SU-DHL-6 (cell line): ENCODE results near the gene MTIF2.

ENCODE experiments used
- H2AFZ ChIP-seq: fragments of 200-600 bp; sonication (generic); 2 replicates; pipeline ENCODE4 v1.6.1; 2014; ENCODE audit warnings: low read depth, mild to moderate bottlenecking, moderate library complexity, mixed read lengths, antibody characterized with exemption, low read length; ENCODE audit not compliant: severe bottlenecking
- H3F3A ChIP-seq: fragments of 200-600 bp; shearing (Covaris generic); 2 replicates; pipeline ENCODE4 v1.6.0; 2016; ENCODE audit warnings: antibody characterized with exemption, mild to moderate bottlenecking; ENCODE audit not compliant: insufficient read depth
- H3K27ac ChIP-seq: fragments of 200-600 bp; sonication (generic); 2 replicates; pipeline ENCODE4 v1.5.1; 2016; ENCODE audit warnings: low read depth, mild to moderate bottlenecking, low read length, moderate library complexity, mixed read lengths
- H3K27me3 ChIP-seq: fragments of 200-600 bp; sonication (generic), shearing (Covaris generic); 2 replicates; pipeline ENCODE4 v1.6.0; 2014; ENCODE audit warnings: mild to moderate bottlenecking, low read length
- H3K36me3 ChIP-seq: fragments of 200-600 bp; sonication (generic); 2 replicates; pipeline ENCODE4 v1.6.1; 2014; ENCODE audit warnings: mild to moderate bottlenecking, low read length, mixed read lengths
- H3K4me2 ChIP-seq: fragments of 300-600, 200-600 bp; shearing (Covaris generic), sonication (generic); 2 replicates; pipeline ENCODE4 v1.6.0; 2014; ENCODE audit warnings: low read length, low read depth, mild to moderate bottlenecking; ENCODE audit not compliant: poor library complexity, severe bottlenecking
- H3K4me3 ChIP-seq: fragments of 200-600 bp; sonication (generic); 2 replicates; pipeline ENCODE4 v1.5.1; 2014; ENCODE audit warnings: antibody characterized with exemption, low read length, mild to moderate bottlenecking, mixed read lengths; ENCODE audit not compliant: insufficient read depth, poor library complexity, severe bottlenecking
- H3K79me2 ChIP-seq: fragments of 200-600 bp; sonication (generic); 2 replicates; pipeline ENCODE4 v1.6.1; 2014; ENCODE audit warnings: mild to moderate bottlenecking, low read length, moderate library complexity; ENCODE audit not compliant: insufficient read depth
- H3K9ac ChIP-seq: fragments of 200-600 bp; sonication (generic); 2 replicates; pipeline ENCODE4 v1.7.0; 2014; ENCODE audit warnings: mild to moderate bottlenecking, low read length
- H3K9me2 ChIP-seq: fragments of 200-600 bp; sonication (generic); replicated peaks from 2 replicates; pipeline ENCODE4 v1.6.1; 2014; ENCODE audit warnings: low read length; ENCODE audit not compliant: insufficient read depth
- H3K9me3 ChIP-seq: fragments of 200-600 bp; sonication (generic); 2 replicates; pipeline ENCODE4 v1.6.1; 2014; ENCODE audit warnings: low read length, mixed read lengths; ENCODE audit not compliant: insufficient read depth
- H4K20me1 ChIP-seq: fragments of 200-600 bp; sonication (generic); 2 replicates; pipeline ENCODE4 v1.6.1; 2014; ENCODE audit warnings: low read depth, mild to moderate bottlenecking, antibody characterized with exemption, low read length, moderate library complexity, mixed read lengths
- EZH2phosphoT487 ChIP-seq: fragments of 200-600 bp; sonication (generic), shearing (Covaris generic); conservative IDR thresholded peaks from 2 replicates; pipeline ENCODE4 v1.6.1; 2018; ENCODE audit warnings: mild to moderate bottlenecking, antibody characterized with exemption, low read length, moderate library complexity, mixed read lengths
- TF ChIP-seq, protein P1 (sequence below): fragments of 200-600 bp; sonication (generic); IDR thresholded peaks from one replicate; pipeline ENCODE4 v1.5.1; 2017; ENCODE audit warnings: antibody characterized with exemption, mild to moderate bottlenecking, low read length, moderate library complexity; ENCODE audit not compliant: insufficient read depth, poor library complexity, severe bottlenecking

MTIF2 gene, protein sequence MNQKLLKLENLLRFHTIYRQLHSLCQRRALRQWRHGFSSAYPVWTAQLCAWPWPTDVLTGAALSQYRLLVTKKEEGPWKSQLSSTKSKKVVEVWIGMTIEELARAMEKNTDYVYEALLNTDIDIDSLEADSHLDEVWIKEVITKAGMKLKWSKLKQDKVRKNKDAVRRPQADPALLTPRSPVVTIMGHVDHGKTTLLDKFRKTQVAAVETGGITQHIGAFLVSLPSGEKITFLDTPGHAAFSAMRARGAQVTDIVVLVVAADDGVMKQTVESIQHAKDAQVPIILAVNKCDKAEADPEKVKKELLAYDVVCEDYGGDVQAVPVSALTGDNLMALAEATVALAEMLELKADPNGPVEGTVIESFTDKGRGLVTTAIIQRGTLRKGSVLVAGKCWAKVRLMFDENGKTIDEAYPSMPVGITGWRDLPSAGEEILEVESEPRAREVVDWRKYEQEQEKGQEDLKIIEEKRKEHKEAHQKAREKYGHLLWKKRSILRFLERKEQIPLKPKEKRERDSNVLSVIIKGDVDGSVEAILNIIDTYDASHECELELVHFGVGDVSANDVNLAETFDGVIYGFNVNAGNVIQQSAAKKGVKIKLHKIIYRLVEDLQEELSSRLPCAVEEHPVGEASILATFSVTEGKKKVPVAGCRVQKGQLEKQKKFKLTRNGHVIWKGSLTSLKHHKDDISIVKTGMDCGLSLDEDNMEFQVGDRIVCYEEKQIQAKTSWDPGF

DNA sequence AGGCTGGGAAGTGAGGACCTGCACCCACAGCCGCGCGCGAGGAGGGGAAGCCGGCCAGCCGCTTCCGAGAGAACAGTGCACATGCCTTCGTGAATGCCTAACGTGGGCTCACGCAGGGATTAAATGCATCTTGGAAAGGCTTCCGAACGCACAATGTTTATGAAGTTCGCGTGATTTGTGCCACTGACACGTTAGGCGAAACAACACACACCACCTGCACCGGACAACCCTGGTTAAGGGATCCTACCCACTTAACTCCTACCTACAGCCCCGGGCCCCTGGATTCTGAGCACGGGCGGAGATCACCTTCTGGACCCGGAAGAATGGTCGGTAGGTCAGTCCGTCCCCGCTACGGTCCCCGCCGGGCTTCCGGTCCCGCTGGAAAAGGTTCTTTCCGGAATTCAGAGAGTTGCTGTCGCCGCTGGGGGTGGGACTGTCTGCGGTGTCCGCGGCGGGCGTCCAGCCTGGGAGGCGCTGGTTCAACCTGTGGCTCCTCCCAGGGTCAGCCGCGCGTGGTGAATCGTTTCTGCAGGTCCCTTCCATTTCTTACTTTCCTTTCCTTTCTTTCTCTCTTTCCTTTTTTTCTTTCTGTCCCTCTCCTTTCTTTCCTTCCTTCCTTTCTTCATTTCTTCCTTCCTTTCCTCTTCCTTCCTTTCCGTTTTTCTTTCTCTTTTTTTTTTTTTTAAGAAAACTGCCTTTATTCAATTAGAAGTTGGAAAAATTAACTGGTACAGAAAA, at the start of gene MTIF2:
TSS of gene MTIF2 (minus strand) at position 325 of the 738 bp plus-strand sequence. CDS start 5,373 bp downstream, outside the sequence.
- Histone ChIP-seq H3K79me2 (peaks cover 16% of the 10 kb centered on the region), H3K27me3 (no peaks in the 10 kb centered on the region), H2AFZ (peak within 1 kb of the TSS; percentile 80), H3K4me2 (peak within 1 kb of the TSS; percentile 98), H3K9ac (peak within 1 kb of the TSS; percentile 92), H3K36me3 (peaks cover 4% of the 10 kb centered on the region; the same call in 1 of the 2 replicates), H3K4me3 (peak within 1 kb of the TSS; percentile 79), H3K9me3 (no peaks in the 10 kb centered on the region), H4K20me1 (no peaks in the 10 kb centered on the region), H3F3A (peaks cover 16% of the 10 kb centered on the region), H3K27ac (peak within 1 kb of the TSS; percentile 47), H3K9me2 (no peaks in the 10 kb centered on the region)
- no peak for TF ChIP-seq EZH2phosphoT487
- TF ChIP-seq, protein P1, sequence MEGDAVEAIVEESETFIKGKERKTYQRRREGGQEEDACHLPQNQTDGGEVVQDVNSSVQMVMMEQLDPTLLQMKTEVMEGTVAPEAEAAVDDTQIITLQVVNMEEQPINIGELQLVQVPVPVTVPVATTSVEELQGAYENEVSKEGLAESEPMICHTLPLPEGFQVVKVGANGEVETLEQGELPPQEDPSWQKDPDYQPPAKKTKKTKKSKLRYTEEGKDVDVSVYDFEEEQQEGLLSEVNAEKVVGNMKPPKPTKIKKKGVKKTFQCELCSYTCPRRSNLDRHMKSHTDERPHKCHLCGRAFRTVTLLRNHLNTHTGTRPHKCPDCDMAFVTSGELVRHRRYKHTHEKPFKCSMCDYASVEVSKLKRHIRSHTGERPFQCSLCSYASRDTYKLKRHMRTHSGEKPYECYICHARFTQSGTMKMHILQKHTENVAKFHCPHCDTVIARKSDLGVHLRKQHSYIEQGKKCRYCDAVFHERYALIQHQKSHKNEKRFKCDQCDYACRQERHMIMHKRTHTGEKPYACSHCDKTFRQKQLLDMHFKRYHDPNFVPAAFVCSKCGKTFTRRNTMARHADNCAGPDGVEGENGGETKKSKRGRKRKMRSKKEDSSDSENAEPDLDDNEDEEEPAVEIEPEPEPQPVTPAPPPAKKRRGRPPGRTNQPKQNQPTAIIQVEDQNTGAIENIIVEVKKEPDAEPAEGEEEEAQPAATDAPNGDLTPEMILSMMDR = no peak

DNA sequence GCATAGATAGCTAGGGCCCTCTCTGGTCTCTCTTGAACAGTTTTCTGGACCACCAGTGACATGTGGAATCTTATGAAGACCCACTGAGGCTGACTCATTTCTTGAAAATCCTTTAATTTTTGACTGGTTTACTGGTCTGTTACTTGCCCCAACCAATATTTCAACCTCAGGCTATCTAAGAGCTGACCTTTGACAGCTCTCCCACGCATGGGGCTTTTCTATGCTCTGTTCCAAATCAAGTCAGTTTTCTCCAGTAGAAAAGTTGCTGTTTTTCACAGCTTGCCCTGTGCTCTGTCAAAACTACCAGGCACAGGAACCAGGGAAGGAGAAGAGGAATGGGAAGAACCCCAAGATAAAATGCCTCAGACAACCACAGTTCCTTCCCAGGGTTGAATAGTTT, 46.0 kb upstream of the MTIF2 start:
- Histone ChIP-seq H3F3A (peaks cover 6% of the 10 kb centered on the region; the same call in 1 of the 2 replicates), H3K36me3 (peaks cover 63% of the 10 kb centered on the region), H3K27me3 (no peaks in the 10 kb centered on the region), H3K27ac (no peak overlapping the region), H4K20me1 (no peaks in the 10 kb centered on the region), H2AFZ (no peak overlapping the region), H3K9ac (no peak overlapping the region), H3K9me3 (no peaks in the 10 kb centered on the region), H3K79me2 (no peaks in the 10 kb centered on the region), H3K4me2 (no peak overlapping the region), H3K9me2 (no peaks in the 10 kb centered on the region), H3K4me3 (no peak overlapping the region)
- TF ChIP-seq, protein P1 = no peak
- no peak for TF ChIP-seq EZH2phosphoT487

DNA sequence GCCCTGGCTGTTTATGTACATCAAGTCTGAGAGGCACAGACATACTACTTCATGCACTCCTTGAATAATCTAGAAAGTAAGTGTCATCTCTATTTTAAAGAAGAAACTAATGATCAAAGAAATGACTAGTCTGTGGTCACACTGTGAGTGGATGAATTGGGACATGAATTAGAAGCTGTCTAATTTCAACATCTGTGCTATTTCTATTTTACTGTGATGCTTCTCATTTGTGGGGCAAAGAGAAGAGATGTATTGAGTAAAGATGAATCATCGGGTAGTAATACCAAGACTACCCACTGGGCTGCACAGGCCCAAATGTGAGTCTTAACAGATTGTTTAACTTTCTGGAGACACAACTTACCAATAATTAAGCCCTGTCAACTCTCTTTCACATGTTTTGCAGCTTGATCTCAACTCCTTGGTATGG, 42.4 kb upstream of the MTIF2 start:
- H3F3A ChIP-seq = no peaks in the 10 kb centered on the region
- peaks cover 44% of the 10 kb centered on the region for H3K36me3 ChIP-seq
- H3K4me2 ChIP-seq = no peak overlapping the region
- no peak overlapping the region for H3K27ac ChIP-seq
- H4K20me1 ChIP-seq = no peaks in the 10 kb centered on the region
- no peak overlapping the region for H3K4me3 ChIP-seq
- H3K27me3 ChIP-seq = no peaks in the 10 kb centered on the region
- H3K9me3 ChIP-seq = no peaks in the 10 kb centered on the region
- TF ChIP-seq, protein P1 = no peak
- no peak for TF ChIP-seq EZH2phosphoT487
- no peak overlapping the region for H2AFZ ChIP-seq
- H3K9ac ChIP-seq = no peak overlapping the region
- H3K79me2 ChIP-seq = no peaks in the 10 kb centered on the region
- no peaks in the 10 kb centered on the region for H3K9me2 ChIP-seq
